Central memory CD8-positive, alpha-beta T cell (primary cell): ENCODE data around the gene CLCN1.

Experiments used
- ATAC-seq: fragments of 150-1000 bp; cut with Tn5 transposase; replicated peaks from 2 replicates; pipeline ENCODE4 v1.10.0; 2022; ENCODE audit warnings: mild to moderate bottlenecking, moderate FRiP score, moderate number of reproducible peaks; ENCODE audit not compliant: poor library complexity, severe bottlenecking; ENCODE audit errors: extremely low read depth
- DNase-seq, 2 donors: peaks; one replicate each; pipeline ENCODE4 v3.0.0; 2021; ENCODE audit warnings: low spot score in 2 of 2
- H3K27ac Mint-ChIP-seq: one replicate; pipeline ENCODE4 v1.8.0; 2022; ENCODE audit warnings: low read depth, mild to moderate bottlenecking, moderate library complexity, mixed read lengths
- H3K27me3 Mint-ChIP-seq: one replicate; pipeline ENCODE4 v1.8.0; 2022; ENCODE audit warnings: mixed read lengths
- H3K36me3 Mint-ChIP-seq: one replicate; pipeline ENCODE4 v1.8.0; 2022; ENCODE audit warnings: mild to moderate bottlenecking, moderate library complexity, mixed read lengths; ENCODE audit not compliant: insufficient read depth
- H3K4me1 Mint-ChIP-seq: one replicate; pipeline ENCODE4 v1.8.0; 2022; ENCODE audit warnings: mixed read lengths
- H3K4me3 Mint-ChIP-seq: one replicate; pipeline ENCODE4 v1.8.0; 2022; ENCODE audit warnings: mild to moderate bottlenecking, moderate library complexity, mixed read lengths
- H3K9me3 Mint-ChIP-seq: one replicate; pipeline ENCODE4 v1.8.0; 2022; ENCODE audit warnings: mixed read lengths

Gene CLCN1

DNA sequence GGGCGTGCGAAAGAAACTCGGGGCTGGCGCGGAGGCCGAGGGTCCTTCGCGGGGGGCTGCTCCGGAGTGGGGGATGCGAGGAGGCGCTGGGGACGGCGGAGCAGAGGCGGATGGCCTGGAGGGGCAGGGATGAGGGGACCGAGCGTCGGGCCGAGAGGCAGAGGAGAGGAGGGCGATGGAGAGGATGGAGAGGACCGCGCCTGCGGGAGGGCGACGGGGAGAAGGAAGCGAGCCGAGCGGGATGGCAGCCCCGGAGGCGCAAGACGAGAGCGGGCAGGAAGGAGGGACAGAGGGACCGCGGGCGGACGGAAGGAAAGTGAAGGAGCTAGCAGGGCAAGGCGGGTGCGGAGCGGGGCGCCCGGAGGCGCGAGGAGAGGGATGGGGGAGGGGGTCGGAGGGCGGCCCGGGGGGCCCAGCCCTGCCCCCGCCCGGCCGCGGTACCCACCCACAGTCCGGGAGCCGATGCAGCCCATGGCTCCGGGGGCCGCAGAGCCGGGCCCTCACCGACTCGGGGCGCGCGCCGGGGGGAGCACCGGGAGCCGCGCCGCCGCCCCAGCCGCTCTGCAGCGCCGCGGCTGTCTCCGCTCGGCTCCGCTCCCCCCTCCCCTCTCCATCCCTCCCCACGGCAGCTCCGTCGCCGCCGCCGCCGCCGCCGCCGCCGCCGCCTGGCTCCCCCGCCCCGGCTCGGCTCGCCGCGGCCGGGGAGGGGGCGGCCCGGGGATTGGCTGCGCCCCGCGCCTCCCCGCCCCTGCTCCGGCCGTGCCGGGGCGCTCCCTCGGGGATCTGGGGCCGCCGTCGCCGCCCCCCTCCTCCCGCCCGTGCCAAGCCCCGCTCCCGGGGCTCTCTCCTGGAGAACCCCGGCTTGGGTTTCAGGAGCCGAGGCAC, 46.5 kb downstream of the CLCN1 start, which contains the start of gene FAM131B:
FAM131B (minus strand) TSS at position 583 of the 885 bp plus-strand sequence; CDS start at position 473, 110 bp downstream.
- H3K36me3 Mint-ChIP-seq: peaks cover 5% of the 10 kb centered on the region
- peak within 1 kb of the TSS; percentile 76 for H3K27ac Mint-ChIP-seq
- DNase-seq: no peak
- ATAC-seq: peak; percentile 81
- no peaks in the 10 kb centered on the region for H3K9me3 Mint-ChIP-seq
- H3K27me3 Mint-ChIP-seq: peaks cover 25% of the 10 kb centered on the region
- H3K4me3 Mint-ChIP-seq: peak within 1 kb of the TSS; percentile 59
- H3K4me1 Mint-ChIP-seq: peaks cover 17% of the 10 kb centered on the region

DNA sequence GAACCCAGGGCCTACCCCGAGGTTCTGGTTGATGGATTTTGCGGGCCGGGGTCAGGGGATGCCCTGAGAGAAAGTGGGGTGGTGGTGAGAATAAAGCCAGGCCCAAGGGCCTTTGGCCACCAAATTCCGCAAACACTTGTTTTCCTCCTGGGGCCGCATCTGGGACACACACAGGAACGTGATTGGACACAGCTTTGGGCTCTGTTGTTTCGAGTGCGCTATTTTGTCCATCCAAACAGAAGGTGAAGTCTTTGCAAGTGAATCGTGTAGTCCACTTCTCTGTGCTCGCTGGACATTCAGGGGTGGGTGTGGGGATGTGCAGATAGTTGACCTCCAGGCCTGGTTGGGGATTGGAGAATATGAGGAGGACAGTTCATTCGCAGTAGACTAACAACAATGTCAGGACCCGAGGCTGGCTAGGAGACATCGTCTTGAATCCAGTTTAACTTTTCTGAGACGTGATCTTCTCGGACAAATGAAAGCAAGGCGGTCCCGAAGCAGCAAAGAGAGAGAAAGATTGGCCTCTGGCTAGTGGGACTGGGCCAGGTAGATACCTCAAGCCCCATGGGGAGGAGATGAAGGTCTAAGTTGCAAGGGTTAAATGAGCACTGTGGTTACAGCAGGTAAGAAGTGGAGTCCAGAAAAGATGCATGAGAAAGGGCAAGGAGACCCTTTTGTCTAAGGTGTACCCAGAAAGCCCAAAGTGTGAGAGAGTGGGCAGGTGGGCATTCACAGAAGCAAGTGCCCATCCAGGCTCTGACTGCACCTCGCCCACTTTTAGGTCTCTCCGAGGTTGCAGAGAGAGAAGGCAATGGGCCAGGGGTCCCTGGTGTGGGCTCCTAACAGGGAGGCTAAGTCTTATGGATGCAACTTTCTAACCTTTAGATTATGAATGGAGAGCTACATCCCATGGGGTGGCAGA, 47.4 kb downstream of the CLCN1 start:
- H3K27ac Mint-ChIP-seq: no peak overlapping the region
- H3K9me3 Mint-ChIP-seq: no peaks in the 10 kb centered on the region
- peaks cover 5% of the 10 kb centered on the region for H3K36me3 Mint-ChIP-seq
- ATAC-seq (no peak), DNase-seq (no peak)
- H3K4me3 Mint-ChIP-seq: peak overlapping the region; percentile 44
- H3K4me1 Mint-ChIP-seq: peaks cover 17% of the 10 kb centered on the region
- peaks cover 25% of the 10 kb centered on the region for H3K27me3 Mint-ChIP-seq

DNA sequence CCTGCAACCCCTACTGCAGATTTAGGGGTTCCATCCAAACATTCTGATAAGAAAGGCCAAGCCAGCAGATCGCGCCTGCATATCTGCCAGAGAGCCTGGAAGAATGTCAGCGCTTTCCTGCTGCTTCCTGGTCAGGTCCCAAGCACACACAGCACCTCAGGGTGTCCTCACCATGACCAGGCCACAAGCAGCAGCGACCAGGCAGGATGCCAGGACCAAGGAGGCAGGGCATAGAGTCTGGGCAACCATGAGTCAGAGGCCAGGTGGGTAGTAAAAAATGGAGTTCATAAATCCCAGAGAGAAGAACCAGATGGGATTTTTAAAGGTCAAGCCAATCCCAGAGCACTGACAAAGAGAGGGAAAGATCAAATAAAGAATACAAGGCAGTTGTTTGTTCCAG, 52.1 kb downstream of the CLCN1 start:
- no peaks in the 10 kb centered on the region for H3K9me3 Mint-ChIP-seq
- peaks cover 24% of the 10 kb centered on the region for H3K27me3 Mint-ChIP-seq
- ATAC-seq (no peak), DNase-seq (no peak)
- H3K27ac Mint-ChIP-seq: no peak overlapping the region
- H3K36me3 Mint-ChIP-seq: peaks cover 2% of the 10 kb centered on the region
- H3K4me3 Mint-ChIP-seq: no peak overlapping the region
- peaks cover 27% of the 10 kb centered on the region for H3K4me1 Mint-ChIP-seq

DNA sequence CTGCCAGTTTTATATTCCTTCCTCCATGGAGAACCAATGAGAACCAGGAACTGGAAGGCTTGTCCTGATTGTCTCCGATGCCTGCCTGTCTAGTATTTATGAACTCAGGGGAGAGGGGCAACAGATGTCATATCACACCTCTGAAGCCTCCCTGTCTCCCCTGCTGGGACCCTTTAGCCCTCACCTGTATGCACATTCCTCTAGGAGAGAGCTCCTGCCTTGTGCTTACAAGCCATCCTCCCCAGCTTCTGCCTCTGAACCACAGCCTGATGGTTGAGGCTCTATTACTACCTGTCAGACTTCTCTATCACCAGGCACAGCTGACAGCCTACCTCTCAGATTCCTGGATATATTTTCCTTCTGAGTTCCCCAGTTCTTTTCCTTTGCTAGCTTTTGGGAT, 52.5 kb downstream of the CLCN1 start:
- H3K36me3 Mint-ChIP-seq: peaks cover 2% of the 10 kb centered on the region
- peaks cover 20% of the 10 kb centered on the region for H3K27me3 Mint-ChIP-seq
- no peak overlapping the region for H3K4me3 Mint-ChIP-seq
- DNase-seq (no peak), ATAC-seq (no peak)
- H3K4me1 Mint-ChIP-seq: peaks cover 27% of the 10 kb centered on the region
- no peaks in the 10 kb centered on the region for H3K9me3 Mint-ChIP-seq
- no peak overlapping the region for H3K27ac Mint-ChIP-seq

DNA sequence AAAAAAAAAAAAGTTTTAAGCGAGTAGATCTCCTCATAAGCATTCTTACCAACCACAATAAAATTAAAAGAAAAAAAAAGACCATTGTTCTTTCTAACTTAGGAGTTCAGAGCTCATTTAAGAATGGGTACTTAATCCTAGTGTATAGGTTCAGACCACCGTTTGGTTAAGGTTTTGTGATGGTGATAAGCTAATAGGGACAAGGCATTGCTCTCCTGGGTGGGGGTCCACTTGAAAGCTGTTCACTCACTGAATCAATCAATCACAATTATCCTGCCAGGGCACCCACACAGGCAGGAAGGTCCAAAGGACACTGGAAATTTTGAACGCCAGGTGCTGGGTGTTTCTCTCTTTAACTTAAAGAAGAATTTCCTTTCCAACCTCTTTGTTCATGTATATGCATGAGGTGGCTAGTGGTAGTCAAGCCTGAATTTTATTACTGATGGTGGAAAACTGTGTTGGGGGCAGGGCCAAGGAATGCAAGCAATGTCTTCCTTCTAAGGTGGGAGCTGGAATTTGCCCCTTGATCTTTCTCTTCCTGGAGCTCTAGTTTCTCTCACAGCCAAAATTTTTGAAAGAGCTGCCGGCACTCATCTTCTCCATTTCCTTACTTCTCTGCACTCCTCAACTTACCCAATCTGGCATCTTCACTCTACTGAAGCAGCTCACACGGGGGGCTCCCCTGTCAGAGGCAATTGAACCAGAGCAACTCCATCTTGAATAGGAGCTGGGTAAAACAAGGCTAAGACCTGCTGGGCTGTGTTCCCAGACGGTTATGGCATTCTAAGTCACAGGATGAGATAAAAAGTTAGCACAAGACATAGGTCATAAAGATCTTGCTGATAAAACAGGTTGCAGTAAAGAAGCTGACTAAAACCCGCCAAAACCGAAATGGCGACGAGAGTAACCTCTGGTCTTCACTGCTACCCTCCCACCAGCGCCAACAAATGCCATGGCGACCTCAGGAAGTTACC, 54.1 kb downstream of the CLCN1 start:
- Mint-ChIP-seq H3K9me3 (no peaks in the 10 kb centered on the region), H3K4me1 (peaks cover 37% of the 10 kb centered on the region), H3K36me3 (peaks cover 4% of the 10 kb centered on the region), H3K27ac (no peak overlapping the region), H3K4me3 (no peak overlapping the region), H3K27me3 (peaks cover 4% of the 10 kb centered on the region)
- ATAC-seq: no peak
- no peak for DNase-seq

DNA sequence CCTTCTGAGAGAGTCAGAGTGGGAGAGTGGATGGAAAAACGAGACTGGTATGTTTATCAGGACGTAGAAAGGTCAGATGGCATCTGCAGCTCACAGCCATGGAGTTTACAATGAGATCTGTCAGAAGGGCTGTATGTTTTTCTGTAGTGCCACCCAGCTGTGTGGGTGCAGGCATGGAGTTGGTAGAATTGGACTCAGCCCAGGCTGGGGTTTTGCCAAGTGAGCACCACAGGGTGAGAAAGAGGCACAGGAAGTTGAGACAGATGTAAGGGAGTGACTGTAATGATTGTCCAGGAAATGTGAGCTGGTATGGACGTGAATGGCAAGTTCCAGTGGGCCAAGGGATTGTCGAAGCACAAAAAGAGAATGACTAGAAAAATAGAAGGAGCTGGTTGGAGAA, 56.2 kb downstream of the CLCN1 start:
- peak overlapping the region; percentile 47 for H3K27ac Mint-ChIP-seq
- H3K4me3 Mint-ChIP-seq: peak overlapping the region; percentile 17
- ATAC-seq (peak; percentile 40), DNase-seq (peak in 1 of 2 donors; percentile 58)
- H3K4me1 Mint-ChIP-seq: peaks cover 58% of the 10 kb centered on the region
- no peaks in the 10 kb centered on the region for H3K9me3 Mint-ChIP-seq
- no peaks in the 10 kb centered on the region for H3K27me3 Mint-ChIP-seq
- peaks cover 1% of the 10 kb centered on the region for H3K36me3 Mint-ChIP-seq

DNA sequence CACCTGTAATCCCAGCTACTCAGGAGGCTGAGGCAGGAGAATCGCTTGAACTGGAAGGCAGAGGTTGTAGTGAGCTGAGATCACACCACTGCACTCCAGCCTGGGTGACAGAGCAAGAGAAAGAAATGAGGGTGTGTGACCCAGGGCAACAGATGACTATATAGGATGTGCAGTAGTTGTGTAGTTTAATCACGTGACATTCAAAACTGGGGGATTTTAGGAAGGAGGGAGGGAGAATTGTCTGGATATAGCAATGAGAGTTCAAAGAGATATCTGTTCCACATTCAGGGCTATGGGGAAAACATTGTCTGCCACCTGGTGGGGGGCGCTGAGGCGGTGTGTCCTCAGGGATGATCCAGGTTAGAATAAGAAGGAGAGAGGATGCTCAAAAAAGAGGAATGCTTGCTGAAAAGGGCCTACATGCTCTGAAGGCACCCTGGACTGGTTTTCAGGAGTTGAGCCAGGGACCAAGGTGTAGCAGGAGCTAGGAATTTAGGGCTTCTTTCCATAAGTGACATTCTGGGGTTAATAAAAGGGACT, 57.4 kb downstream of the CLCN1 start:
- peaks cover 67% of the 10 kb centered on the region for H3K4me1 Mint-ChIP-seq
- H3K27ac Mint-ChIP-seq: no peak overlapping the region
- DNase-seq (no peak), ATAC-seq (no peak)
- H3K36me3 Mint-ChIP-seq: peaks cover 1% of the 10 kb centered on the region
- no peak overlapping the region for H3K4me3 Mint-ChIP-seq
- H3K27me3 Mint-ChIP-seq: no peaks in the 10 kb centered on the region
- H3K9me3 Mint-ChIP-seq: no peaks in the 10 kb centered on the region

DNA sequence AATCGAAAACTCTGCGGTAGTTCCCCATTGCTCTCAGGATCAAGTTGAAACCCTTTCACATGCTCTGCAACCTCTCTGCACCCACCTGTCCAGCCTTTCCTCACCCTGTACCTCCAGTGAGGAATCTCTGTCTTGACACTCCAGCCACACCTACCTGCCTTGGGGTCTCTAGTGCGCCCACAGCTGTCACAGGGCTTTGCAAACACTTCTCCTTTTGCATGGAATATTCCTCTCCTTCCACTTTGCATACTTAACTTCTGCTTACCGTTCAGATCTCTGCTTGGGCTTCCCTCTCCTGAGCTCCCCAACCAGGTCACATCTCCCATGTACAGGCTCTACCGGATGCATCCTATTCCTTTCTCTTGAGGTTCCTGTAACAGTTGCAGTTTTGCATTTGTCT, 58.6 kb downstream of the CLCN1 start:
- no peak for ATAC-seq
- H3K36me3 Mint-ChIP-seq: peaks cover 4% of the 10 kb centered on the region
- H3K9me3 Mint-ChIP-seq: no peaks in the 10 kb centered on the region
- no peak for DNase-seq
- H3K27ac Mint-ChIP-seq: peak overlapping the region; percentile 64
- no peaks in the 10 kb centered on the region for H3K27me3 Mint-ChIP-seq
- H3K4me1 Mint-ChIP-seq: peaks cover 80% of the 10 kb centered on the region
- no peak overlapping the region for H3K4me3 Mint-ChIP-seq

DNA sequence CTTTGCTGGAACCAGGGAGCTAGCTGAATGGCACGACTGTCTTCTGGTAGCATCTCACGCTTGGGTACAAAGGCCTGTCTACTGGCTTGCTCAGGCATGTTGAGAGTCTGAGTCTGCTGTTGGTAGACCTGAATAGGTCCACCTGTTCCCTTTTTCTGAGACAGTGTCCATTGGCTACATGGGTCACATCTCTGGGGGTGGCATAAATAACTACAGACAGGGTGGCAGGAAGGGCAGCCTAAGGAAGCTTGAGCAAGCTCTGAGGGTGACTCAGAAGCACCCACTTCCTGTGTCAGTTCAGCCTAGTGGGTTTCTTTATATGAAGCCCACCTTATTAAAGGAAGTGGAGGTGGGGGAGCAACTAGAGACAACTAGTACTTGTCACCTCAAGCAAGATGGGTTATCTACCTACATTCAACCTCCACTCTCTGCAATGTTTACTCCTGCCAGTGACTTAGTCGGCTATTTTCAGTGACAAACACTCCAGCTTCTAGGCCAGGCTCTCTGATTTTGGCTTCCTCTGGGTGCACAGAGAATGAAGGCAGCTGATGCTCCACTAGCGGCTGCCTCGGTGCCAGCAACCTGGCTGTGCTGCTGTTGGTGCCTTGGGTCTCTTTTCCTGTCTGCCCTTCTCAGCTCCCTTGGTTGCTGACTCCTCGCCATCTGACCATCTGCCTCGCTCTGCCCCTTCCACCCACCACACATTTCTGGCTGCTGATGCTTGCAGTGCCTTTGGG, 59.6 kb downstream of the CLCN1 start:
- ATAC-seq (peak; percentile 75), DNase-seq (peak in 1 of 2 donors; percentile 54)
- Mint-ChIP-seq H3K9me3 (no peaks in the 10 kb centered on the region), H3K36me3 (peaks cover 8% of the 10 kb centered on the region), H3K4me3 (peak overlapping the region; percentile 43), H3K27me3 (no peaks in the 10 kb centered on the region), H3K27ac (peak overlapping the region; percentile 64), H3K4me1 (peaks cover 84% of the 10 kb centered on the region)

DNA sequence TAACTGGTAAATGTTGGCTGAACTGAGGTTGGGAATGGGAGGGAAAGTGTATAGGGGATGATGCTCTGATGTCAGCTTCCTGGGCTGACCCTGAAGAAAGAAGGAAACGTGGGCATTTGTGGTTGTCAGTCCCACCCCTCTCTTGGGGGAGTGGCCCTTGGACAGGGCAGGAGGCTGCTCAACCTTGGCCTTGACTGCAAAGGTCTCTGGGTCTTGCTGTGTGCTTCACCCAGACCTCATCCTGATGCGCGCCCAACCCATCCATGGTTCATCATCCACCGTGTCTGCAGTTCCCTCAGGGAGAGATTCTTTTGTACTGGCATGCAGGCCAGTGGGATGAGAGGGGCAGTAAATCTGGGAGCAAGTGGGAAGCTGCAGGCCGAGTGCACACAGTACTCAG, 60.5 kb downstream of the CLCN1 start:
- no peaks in the 10 kb centered on the region for H3K9me3 Mint-ChIP-seq
- H3K36me3 Mint-ChIP-seq: peaks cover 8% of the 10 kb centered on the region
- H3K4me1 Mint-ChIP-seq: peaks cover 76% of the 10 kb centered on the region
- peak overlapping the region; percentile 43 for H3K4me3 Mint-ChIP-seq
- ATAC-seq (no peak), DNase-seq (no peak)
- H3K27ac Mint-ChIP-seq: peak overlapping the region; percentile 64
- H3K27me3 Mint-ChIP-seq: no peaks in the 10 kb centered on the region

DNA sequence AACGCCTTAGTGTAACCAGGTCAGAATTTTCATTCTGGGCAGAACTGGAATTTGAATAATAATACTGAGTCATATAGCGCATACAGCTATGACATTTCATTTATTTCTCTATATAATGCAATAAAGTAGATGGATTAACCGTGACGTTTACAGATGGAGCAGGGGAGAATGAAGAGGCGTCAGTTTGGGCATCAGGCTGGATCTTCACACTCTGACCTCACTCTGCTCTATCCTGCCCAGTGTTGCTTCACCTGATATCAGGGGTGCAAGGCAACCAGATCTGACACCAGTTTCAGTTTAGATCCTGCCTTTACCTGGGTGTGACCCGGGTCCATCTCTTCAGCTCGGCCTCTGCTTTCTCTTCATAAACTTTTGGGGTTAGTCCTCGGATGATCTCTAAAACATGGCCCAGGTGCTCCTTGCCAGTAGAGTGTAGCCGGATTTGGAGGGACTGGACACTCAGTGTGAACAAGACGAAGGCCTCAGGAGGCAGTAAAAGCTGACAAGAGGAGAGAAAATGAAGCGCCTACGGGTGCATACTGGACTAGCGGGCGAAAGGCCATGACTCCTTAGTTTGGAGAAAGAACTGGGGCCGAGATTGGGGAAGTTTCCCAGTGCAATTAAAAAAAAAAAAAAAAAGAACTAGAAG, 63.8 kb downstream of the CLCN1 start:
- peaks cover 59% of the 10 kb centered on the region for H3K4me1 Mint-ChIP-seq
- no peaks in the 10 kb centered on the region for H3K9me3 Mint-ChIP-seq

More for the DNA sequence above, 63.8 kb downstream of the CLCN1 start:
- no peak for ATAC-seq
- Mint-ChIP-seq H3K27ac (peak overlapping the region; percentile 93), H3K4me3 (peak overlapping the region; percentile 91), H3K27me3 (no peaks in the 10 kb centered on the region), H3K36me3 (peaks cover 9% of the 10 kb centered on the region)
- DNase-seq: no peak
